Kidney (tissue), 14 donors: ENCODE results near the gene B3GLCT. TPM values are rescaled to one million over a fixed set of nuclear protein-coding genes. Genes with fewer than 3 reads are reported as not detected.

Experiments used
- DNase-seq, 5 donors: peaks; one replicate each; pipeline ENCODE4 v3.0.0-alpha.2; 2013 to 2020
- FAIRE-seq: peaks from 2 replicates; lab custom pipeline; 2012; peaks lifted over from hg19 to GRCh38; lab: Jason Lieb, UNC
- H3K27ac ChIP-seq, 2 donors: one replicate each; pipeline ENCODE4 v1.7.0; 2013; ENCODE audit warnings: low read depth in 2 of 2, low read length in 2 of 2, inconsistent platforms in 1 of 2
- H3K27me3 ChIP-seq: one replicate; pipeline ENCODE4 v1.7.1; 2013; ENCODE audit warnings: low read length, inconsistent platforms; ENCODE audit not compliant: control insufficient read depth, insufficient read depth
- H3K36me3 ChIP-seq, 3 donors: one replicate each; pipeline versions ENCODE4 v1.7.0 to v1.7.1; 2013; ENCODE audit warnings: low read length in 3 of 3, control low read depth in 1 of 3, inconsistent platforms in 1 of 3; ENCODE audit not compliant: insufficient read depth in 3 of 3, control insufficient read depth in 2 of 3
- H3K4me1 ChIP-seq, 3 donors: one replicate each; pipeline versions ENCODE4 v1.7.0 to v1.7.1; 2013; ENCODE audit warnings: low read length in 3 of 3, inconsistent platforms in 1 of 3, low read depth in 1 of 3; ENCODE audit not compliant: control insufficient read depth in 2 of 3, insufficient read depth in 2 of 3
- H3K4me3 ChIP-seq, 3 donors: one replicate each; pipeline versions ENCODE4 v1.7.0 to v1.8.1; 2013; ENCODE audit warnings: low read length in 3 of 3, control low read depth in 1 of 3, inconsistent platforms in 1 of 3
- H3K9ac ChIP-seq, 3 donors: one replicate each; pipeline versions ENCODE4 v1.7.0 to v1.7.1; 2013; ENCODE audit warnings: low read length in 3 of 3, control low read depth in 1 of 3, inconsistent platforms in 1 of 3
- H3K9me3 ChIP-seq, 3 donors: one replicate each; pipeline versions ENCODE4 v1.7.0 to v1.7.1; 2013; ENCODE audit warnings: low read length in 3 of 3, control low read depth in 1 of 3, inconsistent platforms in 1 of 3; ENCODE audit not compliant: control insufficient read depth in 2 of 3, insufficient read depth in 1 of 3
- intact Hi-C: fragments of 100-400 bp; cut with DNase I; formaldehyde crosslinking; loops from one replicate; pipeline ENCODE4 v1.11.1; 2022
- polyA plus RNA-seq: library from polyadenylated mRNA; stranded (reverse); fragments of 350-450 nt; fragmentation: Illumina TruSeq; extraction: RNeasy Lipid Tissue Mini Kit (QIAGEN cat#74804); gene quantifications from one replicate; pipeline ENCODE4 v1.2.3, GENCODE V29; 2014; ENCODE audit warnings: low read depth, low replicate concordance; ENCODE audit not compliant: insufficient read depth
- total RNA-seq: library from RNA; stranded (reverse); fragmentation: NEBNext Ultra II Directional; extraction: Animal tissue kit (Norgen Biotek cat#: 25700); gene quantifications from one replicate; pipeline ENCODE4 v1.2.1, GENCODE V29; 2021
- TF ChIP-seq, protein P1 (sequence below): IDR thresholded peaks from 3 replicates; pipeline ENCODE4 v1.5.1; 2012; ENCODE audit warnings: mild to moderate bottlenecking, moderate library complexity, borderline replicate concordance; ENCODE audit not compliant: insufficient read depth; ENCODE audit errors: extremely low read depth
- donor health status: control.
- donor health status: control.
- donor health status: control.
- donor health status: control.
- donor health status: control.
- donor health status: DM: yes; HTN: yes; CAD: no.
- donor health status: Normal renal cell carcinoma (clear cell type).

The B3GLCT gene
- total and polyA plus RNA-seq, 2 donors from 2014 or later: 5.9 to 7.7 TPM

DNA sequence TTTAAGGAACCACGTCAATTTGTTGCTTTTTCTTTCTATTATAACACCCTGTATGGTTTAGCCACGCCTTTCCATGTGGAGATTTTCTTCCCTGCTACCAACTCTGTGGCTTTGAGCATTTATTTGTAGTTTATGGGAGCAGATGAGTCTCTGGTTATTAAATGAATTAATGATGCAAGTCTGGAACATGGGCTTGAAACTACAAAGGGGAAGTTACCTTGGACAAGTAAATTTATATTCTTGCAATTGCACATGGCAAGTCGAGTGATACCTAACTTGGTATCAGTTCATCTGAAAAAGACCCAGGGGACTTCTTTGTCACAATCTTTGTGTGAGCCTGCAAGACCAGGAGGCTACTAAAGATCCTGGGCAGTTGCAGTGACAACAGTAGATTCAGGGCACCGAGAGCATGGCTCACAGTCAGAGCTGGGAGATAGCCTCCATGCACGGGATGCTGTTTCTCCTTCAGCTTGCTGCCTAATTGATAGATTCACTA, 24.4 kb downstream of the B3GLCT start:
- TF ChIP-seq, protein P1, sequence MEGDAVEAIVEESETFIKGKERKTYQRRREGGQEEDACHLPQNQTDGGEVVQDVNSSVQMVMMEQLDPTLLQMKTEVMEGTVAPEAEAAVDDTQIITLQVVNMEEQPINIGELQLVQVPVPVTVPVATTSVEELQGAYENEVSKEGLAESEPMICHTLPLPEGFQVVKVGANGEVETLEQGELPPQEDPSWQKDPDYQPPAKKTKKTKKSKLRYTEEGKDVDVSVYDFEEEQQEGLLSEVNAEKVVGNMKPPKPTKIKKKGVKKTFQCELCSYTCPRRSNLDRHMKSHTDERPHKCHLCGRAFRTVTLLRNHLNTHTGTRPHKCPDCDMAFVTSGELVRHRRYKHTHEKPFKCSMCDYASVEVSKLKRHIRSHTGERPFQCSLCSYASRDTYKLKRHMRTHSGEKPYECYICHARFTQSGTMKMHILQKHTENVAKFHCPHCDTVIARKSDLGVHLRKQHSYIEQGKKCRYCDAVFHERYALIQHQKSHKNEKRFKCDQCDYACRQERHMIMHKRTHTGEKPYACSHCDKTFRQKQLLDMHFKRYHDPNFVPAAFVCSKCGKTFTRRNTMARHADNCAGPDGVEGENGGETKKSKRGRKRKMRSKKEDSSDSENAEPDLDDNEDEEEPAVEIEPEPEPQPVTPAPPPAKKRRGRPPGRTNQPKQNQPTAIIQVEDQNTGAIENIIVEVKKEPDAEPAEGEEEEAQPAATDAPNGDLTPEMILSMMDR: no peak
- H3K36me3 ChIP-seq: no peaks in the 10 kb centered on the region
- H3K27me3 ChIP-seq: no peaks in the 10 kb centered on the region
- H3K27ac ChIP-seq: no peak overlapping the region
- peaks cover 0 to 4% (median 2%) of the 10 kb centered on the region in 3 donors for H3K4me1 ChIP-seq
- no peak overlapping the region for H3K9ac ChIP-seq
- intact Hi-C loops: no loop called here
- no peak for FAIRE-seq
- no peak overlapping the region for H3K4me3 ChIP-seq
- DNase-seq: no peak
- no peaks in the 10 kb centered on the region for H3K9me3 ChIP-seq

DNA sequence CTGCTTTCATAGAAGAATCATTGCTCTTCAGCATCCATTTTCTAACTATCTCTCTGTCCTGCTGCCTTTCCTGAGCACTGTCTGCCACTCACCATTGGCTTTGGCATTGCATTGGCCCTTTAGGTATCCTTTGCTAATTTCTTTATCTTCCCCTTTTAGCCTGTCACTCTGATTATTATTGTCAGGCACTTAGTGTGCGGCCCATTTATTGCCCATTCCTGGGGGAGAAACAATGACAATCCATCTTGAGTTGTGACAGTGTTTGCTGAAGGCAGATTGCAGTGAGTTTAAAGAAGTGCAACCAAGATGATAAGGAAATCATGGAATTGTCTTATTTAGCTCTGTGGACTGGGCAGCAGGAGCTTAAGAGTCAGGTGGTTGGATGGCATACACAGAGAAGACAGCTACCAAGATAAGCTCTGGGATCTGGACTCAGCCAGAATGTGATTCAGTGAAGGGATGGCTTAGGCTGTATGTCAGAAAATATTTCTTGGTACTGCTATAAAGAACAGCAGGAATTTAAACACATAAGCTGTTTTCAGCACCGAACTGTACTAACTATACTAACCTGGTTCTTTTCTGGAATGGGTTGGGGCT, 25.3 kb downstream of the B3GLCT start:
- FAIRE-seq: no peak
- TF ChIP-seq, protein P1: no peak
- H3K9me3 ChIP-seq: no peaks in the 10 kb centered on the region
- H3K27me3 ChIP-seq: no peaks in the 10 kb centered on the region
- no peak for DNase-seq
- no peak overlapping the region for H3K27ac ChIP-seq
- H3K4me1 ChIP-seq: peaks cover 0 to 4% (median 2%) of the 10 kb centered on the region in 3 donors
- no peaks in the 10 kb centered on the region for H3K36me3 ChIP-seq
- no peak overlapping the region for H3K4me3 ChIP-seq
- intact Hi-C loops: no loop called here
- no peak overlapping the region for H3K9ac ChIP-seq

DNA sequence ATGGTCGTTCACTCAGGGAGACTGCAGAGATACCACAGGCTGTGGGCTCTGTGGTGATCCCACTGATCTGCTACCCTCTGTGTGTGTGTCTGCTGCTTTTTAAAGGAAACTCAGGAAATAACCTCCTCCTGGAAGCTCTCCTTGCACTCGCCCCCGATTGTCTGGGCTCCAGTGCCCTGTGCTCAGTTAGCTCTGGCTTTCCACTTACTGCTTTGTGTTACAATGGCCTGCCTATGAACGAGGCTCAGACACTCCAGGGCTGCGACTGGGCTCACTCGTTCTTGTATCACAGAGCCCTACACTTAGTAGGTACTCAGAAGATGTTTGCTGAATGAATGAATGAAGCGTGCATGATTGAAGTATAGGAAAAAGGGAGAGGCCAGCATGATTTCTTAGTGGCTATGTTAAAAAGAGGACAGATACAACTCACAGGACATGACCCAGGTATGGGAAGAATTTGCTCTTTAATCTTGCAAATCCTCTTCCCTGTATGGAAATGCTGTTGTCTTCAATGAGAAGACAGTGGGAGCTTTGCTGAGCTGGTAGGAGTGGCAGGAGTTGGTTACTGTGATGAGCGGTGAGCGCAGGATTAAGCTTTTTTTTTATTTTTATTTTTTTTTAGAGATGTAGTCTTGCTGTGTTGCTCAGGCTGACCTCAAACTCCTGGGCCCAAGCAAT, 26.4 kb downstream of the B3GLCT start:
- TF ChIP-seq, protein P1: no peak
- Histone ChIP-seq H3K36me3 (no peaks in the 10 kb centered on the region), H3K27me3 (no peaks in the 10 kb centered on the region), H3K9ac (no peak overlapping the region), H3K4me3 (no peak overlapping the region), H3K4me1 (peaks cover 0 to 4% (median 2%) of the 10 kb centered on the region in 3 donors), H3K9me3 (no peaks in the 10 kb centered on the region), H3K27ac (no peak overlapping the region)
- intact Hi-C loops: no loop called here
- no peak for FAIRE-seq
- DNase-seq: no peak
